LHCN-M2 (cell line): ENCODE results near the gene CFAP46. TPM values are rescaled to one million over a fixed set of nuclear protein-coding genes. Genes with fewer than 3 reads are reported as not detected.

Experiments
- DNase-seq: peaks from one replicate; pipeline ENCODE4 v3.0.0-alpha.2; 2012; ENCODE audit warnings: low read depth
- total RNA-seq: library from RNA; depleted of rRNA; stranded (reverse); fragments of >200 nt; gene quantifications from 2 replicates; pipeline ENCODE4 v1.2.3, GENCODE V29; 2014

Gene CFAP46
- total RNA-seq, 1 experiment from 2014 or later, result not detected

GRCh38 chr10:132865851-132866600 lies 76.3 kb downstream of the CFAP46 start:
- DNase-seq, result no peak

GRCh38 chr10:132865171-132865631 lies 77.2 kb downstream of the CFAP46 start:
- DNase-seq, result no peak

- DNase-seq, result no peak
These were observed 79.6 kb downstream of the CFAP46 start for GRCh38 chr10:132862485-132863420.

GRCh38 chr10:132861884-132862461 lies 80.4 kb downstream of the CFAP46 start:
- DNase-seq, result no peak

GRCh38 chr10:132861116-132861691 lies 81.2 kb downstream of the CFAP46 start:
- no peak for DNase-seq

- DNase-seq, result no peak
These were observed 81.8 kb downstream of the CFAP46 start for GRCh38 chr10:132860532-132860931.

- no peak for DNase-seq
These were observed 83.1 kb downstream of the CFAP46 start for GRCh38 chr10:132859084-132859855.

GRCh38 chr10:132858121-132859081 lies 84.0 kb downstream of the CFAP46 start:
- DNase-seq, result no peak

GRCh38 chr10:132856869-132857524 lies 85.4 kb downstream of the CFAP46 start:
- no peak for DNase-seq

GRCh38 chr10:132855889-132856288 lies 86.5 kb downstream of the CFAP46 start:
- DNase-seq, result no peak

GRCh38 chr10:132851451-132851850 lies 90.9 kb downstream of the CFAP46 start:
- no peak for DNase-seq

GRCh38 chr10:132850896-132851295 lies 91.5 kb downstream of the CFAP46 start:
- no peak for DNase-seq

GRCh38 chr10:132850246-132850645 lies 92.1 kb downstream of the CFAP46 start:
- DNase-seq, result no peak

GRCh38 chr10:132849546-132850031 lies 92.8 kb downstream of the CFAP46 start:
- DNase-seq, result no peak

- no peak for DNase-seq
These were observed 93.3 kb downstream of the CFAP46 start for GRCh38 chr10:132848951-132849545.

- no peak for DNase-seq
These were observed 94.1 kb downstream of the CFAP46 start for GRCh38 chr10:132848291-132848701.

- no peak for DNase-seq
These were observed 94.5 kb downstream of the CFAP46 start for GRCh38 chr10:132847856-132848255.

GRCh38 chr10:132847416-132847777 lies 95.0 kb downstream of the CFAP46 start:
- DNase-seq, result no peak
